Natural killer cell (primary cell): ENCODE data around the gene GGT6. TPM values are rescaled to one million over a fixed set of nuclear protein-coding genes. Genes with fewer than 3 reads are reported as not detected.

Experiments
- ATAC-seq, 3 donors: fragments of 150-1000 bp in 2 of 3; fragments of 200-7000 bp in 1 of 3; cut with Tn5 transposase; 1 replicate in 1 of 3; 2 replicates in 2 of 3; pipeline ENCODE4 v1.10.0; 2021; ENCODE audit warnings: mild to moderate bottlenecking in 2 of 3, moderate library complexity in 2 of 3
- DNase-seq, 2 donors: peaks; one replicate each; pipeline versions ENCODE4 v3.0.0 to v3.0.0-alpha.2; 2013 to 2021; ENCODE audit warnings: mixed read lengths in 1 of 2
- H3K27ac ChIP-seq: one replicate; pipeline ENCODE4 v1.5.1; 2013; ENCODE audit warnings: mild to moderate bottlenecking, low read length
- H3K27me3 ChIP-seq: one replicate; pipeline ENCODE4 v1.6.1; 2013; ENCODE audit warnings: low read length; ENCODE audit not compliant: control insufficient read depth, insufficient read depth
- H3K36me3 ChIP-seq: one replicate; pipeline ENCODE4 v1.6.1; 2013; ENCODE audit warnings: low read length; ENCODE audit not compliant: control insufficient read depth, insufficient read depth
- H3K4me1 ChIP-seq: one replicate; pipeline ENCODE4 v1.6.1; 2013; ENCODE audit warnings: low read length; ENCODE audit not compliant: control insufficient read depth, insufficient read depth
- H3K4me3 ChIP-seq: one replicate; pipeline ENCODE4 v1.5.1; 2013; ENCODE audit warnings: low read length
- H3K9me3 ChIP-seq: one replicate; pipeline ENCODE4 v1.6.1; 2013; ENCODE audit warnings: low read length; ENCODE audit not compliant: control insufficient read depth, insufficient read depth
- H3K27ac Mint-ChIP-seq, 2 donors: one replicate each; pipeline ENCODE4 v1.8.0; 2022; ENCODE audit warnings: mild to moderate bottlenecking in 2 of 2, mixed read lengths in 2 of 2, moderate library complexity in 1 of 2
- H3K27me3 Mint-ChIP-seq, 2 donors: one replicate each; pipeline ENCODE4 v1.8.0; 2022; ENCODE audit warnings: low read depth in 2 of 2, mixed read lengths in 2 of 2
- H3K36me3 Mint-ChIP-seq: one replicate; pipeline ENCODE4 v1.8.0; 2022; ENCODE audit warnings: mixed read lengths
- H3K4me1 Mint-ChIP-seq, 2 donors: one replicate each; pipeline ENCODE4 v1.8.0; 2022; ENCODE audit warnings: mixed read lengths in 2 of 2
- H3K4me3 Mint-ChIP-seq: one replicate; pipeline ENCODE4 v1.8.0; 2022; ENCODE audit warnings: mild to moderate bottlenecking, moderate library complexity, mixed read lengths
- H3K9me3 Mint-ChIP-seq, 2 donors: one replicate each; pipeline ENCODE4 v1.8.0; 2022; ENCODE audit warnings: mixed read lengths in 2 of 2
- WGBS: methylation state at CpG from one replicate; pipeline ENCODE4 v1.1.7; 2013; ENCODE audit warnings: missing lambda C conversion rate; ENCODE audit not compliant: insufficient coverage; 5-methylcytosine and 5-hydroxymethylcytosine counted together
- intact Hi-C: fragments of 100-400 bp; cut with micrococcal nuclease; formaldehyde crosslinking; loops from one replicate; pipeline ENCODE4 v1.14.2; 2022
- total RNA-seq, 4 donors: library from RNA; stranded (reverse); fragments of 120-200 nt in 1 of 4; gene quantifications; one replicate each; pipeline versions ENCODE4 v1.2.3 to v1.2.4, GENCODE V29; 2013 to 2022
- TF ChIP-seq, protein P1 (sequence below): fragments of 200-600 bp; IDR thresholded peaks from one replicate; pipeline ENCODE4 v1.8.0; 2022; ENCODE audit warnings: antibody characterized with exemption

Gene GGT6
- total RNA-seq, 3 donors from 2014 or later (not counting 1 experiment from before 2014, with no cell fraction given), result not detected

DNA sequence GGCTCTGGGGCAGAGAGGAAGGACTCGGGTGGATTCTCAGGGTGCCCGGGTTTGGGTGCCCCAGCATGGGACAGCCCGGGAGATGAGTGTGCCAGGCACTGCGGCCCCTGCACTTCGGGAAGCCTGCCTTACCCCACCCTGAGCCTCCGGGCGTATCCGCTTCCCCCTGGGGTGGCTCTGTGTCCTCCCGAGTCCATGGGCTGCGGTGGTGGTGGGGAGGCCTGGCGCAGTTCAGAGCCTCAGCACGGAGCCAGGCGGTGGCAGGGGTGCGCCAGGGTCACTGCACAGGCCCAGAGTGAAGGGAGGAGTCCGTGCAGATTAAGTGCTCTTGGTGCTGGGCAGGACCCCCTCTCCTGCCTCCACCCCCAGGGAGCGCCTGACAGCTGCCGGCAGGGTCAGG, 25.9 kb downstream of the GGT6 start:
- H3K4me1 Mint-ChIP-seq, result peaks cover 0 to 5% of the 10 kb centered on the region in 2 donors
- Histone ChIP-seq H3K9me3 (no peaks in the 10 kb centered on the region), H3K4me3 (no peak overlapping the region), H3K36me3 (peaks cover 8% of the 10 kb centered on the region), H3K27me3 (no peaks in the 10 kb centered on the region), H3K4me1 (peaks cover 8% of the 10 kb centered on the region), H3K27ac (no peak overlapping the region)
- H3K4me3 Mint-ChIP-seq, result no peak overlapping the region
- no peaks in the 10 kb centered on the region for H3K9me3 Mint-ChIP-seq
- TF ChIP-seq, protein P1, sequence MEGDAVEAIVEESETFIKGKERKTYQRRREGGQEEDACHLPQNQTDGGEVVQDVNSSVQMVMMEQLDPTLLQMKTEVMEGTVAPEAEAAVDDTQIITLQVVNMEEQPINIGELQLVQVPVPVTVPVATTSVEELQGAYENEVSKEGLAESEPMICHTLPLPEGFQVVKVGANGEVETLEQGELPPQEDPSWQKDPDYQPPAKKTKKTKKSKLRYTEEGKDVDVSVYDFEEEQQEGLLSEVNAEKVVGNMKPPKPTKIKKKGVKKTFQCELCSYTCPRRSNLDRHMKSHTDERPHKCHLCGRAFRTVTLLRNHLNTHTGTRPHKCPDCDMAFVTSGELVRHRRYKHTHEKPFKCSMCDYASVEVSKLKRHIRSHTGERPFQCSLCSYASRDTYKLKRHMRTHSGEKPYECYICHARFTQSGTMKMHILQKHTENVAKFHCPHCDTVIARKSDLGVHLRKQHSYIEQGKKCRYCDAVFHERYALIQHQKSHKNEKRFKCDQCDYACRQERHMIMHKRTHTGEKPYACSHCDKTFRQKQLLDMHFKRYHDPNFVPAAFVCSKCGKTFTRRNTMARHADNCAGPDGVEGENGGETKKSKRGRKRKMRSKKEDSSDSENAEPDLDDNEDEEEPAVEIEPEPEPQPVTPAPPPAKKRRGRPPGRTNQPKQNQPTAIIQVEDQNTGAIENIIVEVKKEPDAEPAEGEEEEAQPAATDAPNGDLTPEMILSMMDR, result no peak
- DNase-seq (no peak), ATAC-seq (no peak)
- no peaks in the 10 kb centered on the region for H3K36me3 Mint-ChIP-seq
- 94% methylated on average over 16 of the region's 17 CpGs for WGBS
- H3K27ac Mint-ChIP-seq, result no peak overlapping the region
- peaks cover 0 to 10% of the 10 kb centered on the region in 2 donors for H3K27me3 Mint-ChIP-seq
- intact Hi-C loops, result no loop called here

DNA sequence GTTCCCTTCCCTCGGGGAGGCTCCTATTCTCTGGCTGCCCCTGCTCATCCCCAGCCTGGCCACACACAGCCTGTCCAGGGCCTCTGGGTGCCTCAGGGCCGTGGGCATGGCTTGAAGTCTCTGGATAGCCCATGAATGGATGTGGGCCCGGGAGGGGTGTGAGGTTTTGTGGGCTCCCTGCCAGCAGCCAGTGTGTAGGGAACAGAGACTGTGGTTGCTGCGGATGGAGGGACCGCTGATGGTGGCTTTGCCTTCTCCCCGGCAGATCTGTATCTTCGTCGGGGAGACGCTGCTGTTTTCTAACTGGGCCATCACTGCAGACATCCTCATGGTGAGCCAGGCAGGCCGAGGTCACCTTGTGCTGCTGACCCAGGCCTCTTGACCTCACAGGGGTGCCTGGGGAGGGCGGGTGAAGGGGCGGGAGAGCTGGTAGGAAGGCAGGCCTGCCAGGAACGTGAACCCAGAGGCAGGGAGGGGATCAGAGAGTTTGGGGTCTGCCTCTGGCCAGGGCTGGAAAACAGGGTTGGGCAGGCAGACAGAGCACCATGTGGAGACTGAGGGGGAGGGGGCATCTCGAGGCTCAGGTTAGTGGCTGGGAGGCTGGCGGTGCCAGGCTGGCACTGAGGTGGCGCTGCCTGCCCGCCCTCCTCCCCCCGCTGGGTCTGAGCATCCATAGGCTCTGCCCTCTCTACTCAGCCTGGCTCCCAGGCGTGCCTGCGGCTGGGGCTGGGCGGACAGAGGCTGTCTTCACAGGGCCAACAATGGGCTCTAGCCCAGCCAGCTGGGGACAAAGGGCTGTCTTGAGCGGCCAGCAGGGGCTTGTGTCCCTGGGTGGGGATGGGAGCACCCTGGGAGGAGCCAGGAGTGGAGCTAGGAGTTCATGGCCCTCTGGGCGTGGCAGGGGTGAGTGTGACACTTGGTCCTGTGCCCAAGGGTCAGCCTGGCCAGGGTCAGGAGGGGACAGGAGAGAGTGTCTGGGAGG, 26.6 kb downstream of the GGT6 start:
- H3K27me3 Mint-ChIP-seq, result peaks cover 0 to 10% of the 10 kb centered on the region in 2 donors
- no peaks in the 10 kb centered on the region for H3K9me3 ChIP-seq
- H3K9me3 Mint-ChIP-seq, result no peaks in the 10 kb centered on the region
- no peak overlapping the region for H3K4me3 Mint-ChIP-seq
- no peak for DNase-seq
- peaks cover under 1% of the 10 kb centered on the region for H3K36me3 ChIP-seq
- intact Hi-C loops, result no loop called here
- H3K4me1 ChIP-seq, result peaks cover 8% of the 10 kb centered on the region
- H3K4me1 Mint-ChIP-seq, result peaks cover 0 to 5% of the 10 kb centered on the region in 2 donors
- no peak overlapping the region for H3K4me3 ChIP-seq
- H3K36me3 Mint-ChIP-seq, result no peaks in the 10 kb centered on the region
- TF ChIP-seq, protein P1, result no peak
- peak overlapping the region in 1 of 2 donors; percentile 40 for H3K27ac Mint-ChIP-seq
- no peaks in the 10 kb centered on the region for H3K27me3 ChIP-seq
- no peak overlapping the region for H3K27ac ChIP-seq
- WGBS, result 46% methylated on average over 23 of the region's 23 CpGs
- peak in 1 of 3 donors; percentile 22 for ATAC-seq

DNA sequence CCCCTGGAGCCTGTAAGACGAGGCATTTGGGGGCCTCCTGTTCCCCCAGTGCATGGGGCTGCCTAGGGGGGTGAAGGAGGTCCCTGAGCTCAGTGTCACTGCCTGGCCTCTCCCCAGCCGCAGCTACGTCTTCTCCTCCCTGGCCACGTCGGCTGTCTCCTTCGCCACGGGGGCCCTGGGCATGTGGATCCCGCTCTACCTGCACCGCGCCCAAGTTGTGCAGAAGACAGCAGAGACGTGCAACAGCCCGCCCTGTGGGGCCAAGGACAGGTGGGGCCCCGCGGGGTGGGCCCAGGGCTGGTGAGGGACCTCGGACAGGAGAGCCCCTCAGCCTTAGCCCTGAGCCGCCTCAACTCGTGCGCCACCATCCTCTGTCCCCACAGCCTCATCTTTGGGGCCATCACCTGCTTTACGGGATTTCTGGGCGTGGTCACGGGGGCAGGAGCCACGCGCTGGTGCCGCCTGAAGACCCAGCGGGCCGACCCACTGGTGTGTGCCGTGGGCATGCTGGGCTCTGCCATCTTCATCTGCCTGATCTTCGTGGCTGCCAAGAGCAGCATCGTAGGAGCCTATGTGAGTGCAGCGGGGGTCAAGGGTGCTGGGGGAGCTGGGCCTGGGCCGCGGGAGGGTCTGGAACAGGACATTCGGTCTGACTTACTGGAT, 27.4 kb downstream of the GGT6 start:
- ATAC-seq (no peak), DNase-seq (no peak)
- no peaks in the 10 kb centered on the region for H3K36me3 ChIP-seq
- Mint-ChIP-seq H3K4me3 (no peak overlapping the region), H3K27ac (peak overlapping the region in 1 of 2 donors; percentile 40), H3K27me3 (peaks cover 0 to 10% of the 10 kb centered on the region in 2 donors), H3K9me3 (no peaks in the 10 kb centered on the region), H3K36me3 (no peaks in the 10 kb centered on the region), H3K4me1 (peaks cover 0 to 5% of the 10 kb centered on the region in 2 donors)
- H3K9me3 ChIP-seq, result no peaks in the 10 kb centered on the region
- intact Hi-C loops, result no loop called here
- WGBS, result 86% methylated on average over 33 of the region's 33 CpGs
- no peak overlapping the region for H3K27ac ChIP-seq
- H3K27me3 ChIP-seq, result no peaks in the 10 kb centered on the region
- TF ChIP-seq, protein P1, result no peak
- peaks cover 8% of the 10 kb centered on the region for H3K4me1 ChIP-seq
- no peak overlapping the region for H3K4me3 ChIP-seq
